HG03039 (cell line): Measurements from ENCODE around the gene DDX50.
"Not testable (repeated sequence)": the region's sequence is repeated elsewhere in the genome, so short reads cannot be mapped to it uniquely, and the experiment has no call there.

ENCODE experiments used
- ATAC-seq: cut with Tn5 transposase; IDR thresholded peaks from one replicate; pipeline ENCODE4 v1.9.1; 2021; ENCODE audit warnings: mild to moderate bottlenecking, moderate library complexity; ENCODE audit not compliant: unreplicated experiment

Gene DDX50

GRCh38 chr10:68900427-68901104 is 549 bp upstream of the DDX50 start:
- no peak for ATAC-seq

- no peak for ATAC-seq
These were observed 1.3 kb downstream of the DDX50 start for GRCh38 chr10:68902382-68902781.

- no peak for ATAC-seq
These were observed 23.5 kb downstream of the DDX50 start for GRCh38 chr10:68924593-68924992.

GRCh38 chr10:68925489-68925888 is 24.4 kb downstream of the DDX50 start:
- no peak for ATAC-seq

GRCh38 chr10:68929157-68929556 is 28.0 kb downstream of the DDX50 start:
- ATAC-seq, result not testable (repeated sequence)

- not testable (repeated sequence) for ATAC-seq
These were observed 28.8 kb downstream of the DDX50 start for GRCh38 chr10:68929888-68930287.

GRCh38 chr10:68932860-68933259 is 31.7 kb downstream of the DDX50 start:
- ATAC-seq, result not testable (repeated sequence)

GRCh38 chr10:68934994-68935393 is 33.9 kb downstream of the DDX50 start:
- no peak for ATAC-seq

GRCh38 chr10:68938117-68938516 is 37.0 kb downstream of the DDX50 start:
- ATAC-seq, result no peak

GRCh38 chr10:68938884-68939283 is 37.8 kb downstream of the DDX50 start:
- ATAC-seq, result no peak

- not testable (repeated sequence) for ATAC-seq
These were observed 39.8 kb downstream of the DDX50 start for GRCh38 chr10:68940917-68941316.

GRCh38 chr10:68950598-68950997 is 49.5 kb downstream of the DDX50 start:
- ATAC-seq, result no peak

GRCh38 chr10:68954904-68955303 is 53.8 kb downstream of the DDX50 start:
- ATAC-seq, result no peak

GRCh38 chr10:68955355-68955831 is 54.3 kb downstream of the DDX50 start:
- ATAC-seq, result peak; percentile 3

GRCh38 chr10:68955832-68956532 is 54.9 kb downstream of the DDX50 start, which contains the start of gene DDX21:
TSS of gene DDX21 (plus strand) at chr10:68956170. CDS start at chr10:68956226, 56 bp downstream.
- peak; percentile 77 for ATAC-seq

GRCh38 chr10:68957284-68957615 is 56.1 kb downstream of the DDX50 start:
- ATAC-seq, result no peak

GRCh38 chr10:68957654-68958053 is 56.5 kb downstream of the DDX50 start:
- no peak for ATAC-seq

GRCh38 chr10:68959695-68960527 is 58.8 kb downstream of the DDX50 start:
- no peak for ATAC-seq

GRCh38 chr10:68963151-68963550 is 62.0 kb downstream of the DDX50 start:
- ATAC-seq, result no peak

- ATAC-seq, result no peak
These were observed 72.9 kb downstream of the DDX50 start for GRCh38 chr10:68973975-68974374.

- not testable (repeated sequence) for ATAC-seq
These were observed 74.9 kb downstream of the DDX50 start for GRCh38 chr10:68975936-68976473.
